Measurements from ENCODE around the gene OGFOD2. TPM values are rescaled to one million over a fixed set of nuclear protein-coding genes. Genes with fewer than 3 reads are reported as not detected.

OGFOD2 gene
- total RNA-seq, 3 donors from 2014 or later (not counting 1 experiment from before 2014, with no cell fraction given): 16.6 to 23.7 (median 20.7) TPM

GRCh38 chr12:122988612-122989212 lies 13.7 kb downstream of the OGFOD2 start:
- H3K4me3 Mint-ChIP-seq: no peak overlapping the region
- ATAC-seq: no peak
- Histone ChIP-seq H3K4me3 (ENCODE audit: low read length) (no peak overlapping the region), H3K27ac (ENCODE audit: low read length) (no peak overlapping the region), H3K9me3 (ENCODE audit: control insufficient read depth, insufficient read depth, low read length) (no peaks in the 10 kb centered on the region), H3K36me3 (ENCODE audit: control insufficient read depth, insufficient read depth, low read length) (peaks cover 30% of the 10 kb centered on the region), H3K27me3 (ENCODE audit: control insufficient read depth, insufficient read depth, low read length) (no peaks in the 10 kb centered on the region), H3K4me1 (ENCODE audit: control insufficient read depth, insufficient read depth, low read length) (peaks cover 16% of the 10 kb centered on the region)
- peaks cover 13 to 16% of the 10 kb centered on the region in 2 donors for H3K4me1 Mint-ChIP-seq
- no peaks in the 10 kb centered on the region for H3K36me3 Mint-ChIP-seq
- no peaks in the 10 kb centered on the region for H3K9me3 Mint-ChIP-seq
- no peaks in the 10 kb centered on the region for H3K27me3 Mint-ChIP-seq (ENCODE audit: low read depth in 2 of 2)
- no peak overlapping the region for H3K27ac Mint-ChIP-seq
- DNase-seq: no peak
- no peak for TF ChIP-seq CTCF (IDR thresholded peaks at IDR 0.05)
- intact Hi-C loops (cut with micrococcal nuclease): no loop called here
- 91% methylated on average over 21 of the region's 21 CpGs for WGBS (ENCODE audit: insufficient coverage)

- H3K4me3 ChIP-seq (ENCODE audit: low read length): no peak overlapping the region
- WGBS (ENCODE audit: insufficient coverage): 97% methylated on average over 10 of the region's 10 CpGs
- no peak for DNase-seq
- Mint-ChIP-seq H3K36me3 (no peaks in the 10 kb centered on the region), H3K4me3 (no peak overlapping the region), H3K4me1 (peaks cover 8 to 10% of the 10 kb centered on the region in 2 donors), H3K9me3 (no peaks in the 10 kb centered on the region), H3K27ac (no peak overlapping the region), H3K27me3 (ENCODE audit: low read depth in 2 of 2) (no peaks in the 10 kb centered on the region)
- H3K36me3 ChIP-seq (ENCODE audit: control insufficient read depth, insufficient read depth, low read length): peaks cover 32% of the 10 kb centered on the region
- intact Hi-C loops (cut with micrococcal nuclease): no loop called here
- ATAC-seq: no peak
- no peaks in the 10 kb centered on the region for H3K9me3 ChIP-seq (ENCODE audit: control insufficient read depth, insufficient read depth, low read length)
- no peaks in the 10 kb centered on the region for H3K27me3 ChIP-seq (ENCODE audit: control insufficient read depth, insufficient read depth, low read length)
- H3K27ac ChIP-seq (ENCODE audit: low read length): no peak overlapping the region
- no peak for TF ChIP-seq CTCF (IDR thresholded peaks at IDR 0.05)
- peaks cover 10% of the 10 kb centered on the region for H3K4me1 ChIP-seq (ENCODE audit: control insufficient read depth, insufficient read depth, low read length)
Observed at GRCh38 chr12:122989225-122989839, 14.3 kb downstream of the OGFOD2 start.

- 93% methylated on average over 22 of the region's 22 CpGs for WGBS (ENCODE audit: insufficient coverage)
- no peaks in the 10 kb centered on the region for H3K36me3 Mint-ChIP-seq
- TF ChIP-seq CTCF (IDR thresholded peaks at IDR 0.05): no peak
- no peak overlapping the region for H3K4me3 Mint-ChIP-seq
- Histone ChIP-seq H3K27ac (ENCODE audit: low read length) (no peak overlapping the region), H3K4me3 (ENCODE audit: low read length) (no peak overlapping the region), H3K36me3 (ENCODE audit: control insufficient read depth, insufficient read depth, low read length) (peaks cover 33% of the 10 kb centered on the region), H3K9me3 (ENCODE audit: control insufficient read depth, insufficient read depth, low read length) (no peaks in the 10 kb centered on the region), H3K4me1 (ENCODE audit: control insufficient read depth, insufficient read depth, low read length) (peaks cover 4% of the 10 kb centered on the region), H3K27me3 (ENCODE audit: control insufficient read depth, insufficient read depth, low read length) (no peaks in the 10 kb centered on the region)
- H3K4me1 Mint-ChIP-seq: peaks cover 2 to 4% of the 10 kb centered on the region in 2 donors
- DNase-seq: no peak
- no peaks in the 10 kb centered on the region for H3K9me3 Mint-ChIP-seq
- intact Hi-C loops (cut with micrococcal nuclease): no loop called here
- H3K27me3 Mint-ChIP-seq (ENCODE audit: low read depth in 2 of 2): no peaks in the 10 kb centered on the region
- H3K27ac Mint-ChIP-seq: no peak overlapping the region
- ATAC-seq: no peak
Observed at GRCh38 chr12:122989874-122990419, 14.9 kb downstream of the OGFOD2 start.

Measured in natural killer cell (primary cell).